GM18511 (cell line): ENCODE results near the gene TPSD1.
"Not testable (repeated sequence)": the region's sequence is repeated elsewhere in the genome, so short reads cannot be mapped to it uniquely, and the experiment has no call there.

Source experiments
- ATAC-seq: cut with Tn5 transposase; IDR thresholded peaks from one replicate; pipeline ENCODE4 v1.9.1; 2021; ENCODE audit warnings: mild to moderate bottlenecking, moderate library complexity; ENCODE audit not compliant: unreplicated experiment

Gene TPSD1

GRCh38 chr16:1255276-1256122, at the start of gene TPSD1:
Gene TPSD1, plus strand, starts transcription at chr16:1256069. Its CDS starts 212 bp downstream, at chr16:1256281.
- ATAC-seq, result not testable (repeated sequence)

GRCh38 chr16:1206326-1206725, 49.5 kb upstream of the TPSD1 start:
- ATAC-seq, result no peak

- no peak for ATAC-seq
Measured at GRCh38 chr16:1206786-1207185, 49.1 kb upstream of the TPSD1 start.

GRCh38 chr16:1208239-1208830, 47.5 kb upstream of the TPSD1 start:
- ATAC-seq, result no peak

GRCh38 chr16:1209081-1209480, 46.8 kb upstream of the TPSD1 start:
- ATAC-seq, result no peak

- no peak for ATAC-seq
Measured at GRCh38 chr16:1210461-1210860, 45.4 kb upstream of the TPSD1 start.

GRCh38 chr16:1211451-1212268, 44.2 kb upstream of the TPSD1 start:
- ATAC-seq, result no peak

GRCh38 chr16:1212616-1213194, 43.2 kb upstream of the TPSD1 start:
- ATAC-seq, result no peak

- ATAC-seq, result no peak
Measured at GRCh38 chr16:1213231-1213630, 42.6 kb upstream of the TPSD1 start.

- no peak for ATAC-seq
Measured at GRCh38 chr16:1213796-1214372, 42.0 kb upstream of the TPSD1 start.

GRCh38 chr16:1214719-1215118, 41.1 kb upstream of the TPSD1 start:
- no peak for ATAC-seq

GRCh38 chr16:1215574-1216295, 40.1 kb upstream of the TPSD1 start:
- ATAC-seq, result no peak

GRCh38 chr16:1216296-1216619, 39.6 kb upstream of the TPSD1 start:
- no peak for ATAC-seq

GRCh38 chr16:1216681-1217400, 39.0 kb upstream of the TPSD1 start:
- no peak for ATAC-seq

- ATAC-seq, result no peak
Measured at GRCh38 chr16:1217526-1217925, 38.3 kb upstream of the TPSD1 start.

GRCh38 chr16:1218061-1218929, 37.6 kb upstream of the TPSD1 start:
- ATAC-seq, result no peak

GRCh38 chr16:1218930-1219611, 36.8 kb upstream of the TPSD1 start:
- ATAC-seq, result no peak

GRCh38 chr16:1220098-1220728, 35.7 kb upstream of the TPSD1 start:
- ATAC-seq, result no peak
